Tibial artery (tissue), 4 donors: Measurements from ENCODE around the gene VEGFA.

Experiments
- DNase-seq, 2 donors: peaks; one replicate each; pipeline ENCODE4 v3.0.0-alpha.2; 2019
- H3K27ac ChIP-seq, 2 donors: fragments of 200-600 bp; sonication (generic) in 1 of 2; 1 replicate in 1 of 2; 2 replicates in 1 of 2; pipeline ENCODE4 v1.5.1; 2018 to 2019; ENCODE audit warnings: mild to moderate bottlenecking in 1 of 2
- H3K27me3 ChIP-seq, 2 donors: fragments of 200-600 bp; sonication (generic) in 1 of 2; one replicate each; pipeline versions ENCODE4 v1.5.1 to v1.6.0; 2016 to 2019
- H3K36me3 ChIP-seq, 3 donors: fragments of 200-600 bp; sonication (generic) in 2 of 3; one replicate each; pipeline ENCODE4 v1.5.1; 2016 to 2019; ENCODE audit warnings: mild to moderate bottlenecking in 2 of 3
- H3K4me1 ChIP-seq, 4 donors: fragments of 200-600 bp; sonication (generic) in 2 of 4; 1 replicate in 3 of 4; 2 replicates in 1 of 4; pipeline ENCODE4 v1.5.1; 2016 to 2019
- H3K4me3 ChIP-seq, 2 donors: fragments of 200-600 bp; sonication (generic) in 1 of 2; 1 replicate in 1 of 2; 2 replicates in 1 of 2; pipeline ENCODE4 v1.5.1; 2018 to 2019; ENCODE audit warnings: mild to moderate bottlenecking in 2 of 2
- H3K9me3 ChIP-seq, 3 donors: fragments of 200-600 bp; sonication (generic) in 1 of 3; one replicate each; pipeline ENCODE4 v1.5.1; 2016 to 2019
- CTCF ChIP-seq, 2 experiments: fragments of 200-600 bp in 1 of 2; fragments of 450-650 bp in 1 of 2; IDR thresholded peaks; one replicate each; pipeline ENCODE4 v1.5.1; 2017 to 2019; ENCODE audit warnings: antibody characterized with exemption in 2 of 2, mild to moderate bottlenecking in 1 of 2, moderate library complexity in 1 of 2
- intact Hi-C: fragments of 100-400 bp; cut with DNase I; formaldehyde crosslinking; loops from one replicate; pipeline ENCODE4 v1.15.0; 2023; ENCODE audit warnings: low total_unique reads

VEGFA gene

GRCh38 chr6:43784049-43784855, 14.2 kb downstream of the VEGFA start:
- Histone ChIP-seq H3K27me3 (no peaks in the 10 kb centered on the region), H3K4me3 (no peak overlapping the region), H3K36me3 (peaks cover 16 to 66% (median 55%) of the 10 kb centered on the region in 3 donors), H3K27ac (no peak overlapping the region), H3K4me1 (peaks cover 0 to 14% (median 0%) of the 10 kb centered on the region in 4 donors), H3K9me3 (no peaks in the 10 kb centered on the region)
- TF ChIP-seq CTCF (IDR thresholded peaks at IDR 0.05): no peak
- intact Hi-C loops: no loop called here
- DNase-seq: no peak

GRCh38 chr6:43785220-43785752, 15.3 kb downstream of the VEGFA start:
- intact Hi-C loops: no loop called here
- no peaks in the 10 kb centered on the region for H3K9me3 ChIP-seq
- peaks cover 14 to 56% (median 51%) of the 10 kb centered on the region in 3 donors for H3K36me3 ChIP-seq
- no peaks in the 10 kb centered on the region for H3K27me3 ChIP-seq
- H3K4me3 ChIP-seq: no peak overlapping the region
- H3K27ac ChIP-seq: no peak overlapping the region
- peaks cover 0 to 4% (median 0%) of the 10 kb centered on the region in 4 donors for H3K4me1 ChIP-seq
- no peak for DNase-seq
- no peak for TF ChIP-seq CTCF (IDR thresholded peaks at IDR 0.05)

DNA sequence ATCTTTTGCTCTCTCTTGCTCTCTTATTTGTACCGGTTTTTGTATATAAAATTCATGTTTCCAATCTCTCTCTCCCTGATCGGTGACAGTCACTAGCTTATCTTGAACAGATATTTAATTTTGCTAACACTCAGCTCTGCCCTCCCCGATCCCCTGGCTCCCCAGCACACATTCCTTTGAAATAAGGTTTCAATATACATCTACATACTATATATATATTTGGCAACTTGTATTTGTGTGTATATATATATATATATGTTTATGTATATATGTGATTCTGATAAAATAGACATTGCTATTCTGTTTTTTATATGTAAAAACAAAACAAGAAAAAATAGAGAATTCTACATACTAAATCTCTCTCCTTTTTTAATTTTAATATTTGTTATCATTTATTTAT, 15.9 kb downstream of the VEGFA start:
- DNase-seq: no peak
- intact Hi-C loops: no loop called here
- Histone ChIP-seq H3K4me3 (no peak overlapping the region), H3K9me3 (no peaks in the 10 kb centered on the region), H3K27ac (no peak overlapping the region), H3K27me3 (no peaks in the 10 kb centered on the region), H3K4me1 (no peaks in the 10 kb centered on the region), H3K36me3 (peaks cover 14 to 50% (median 45%) of the 10 kb centered on the region in 3 donors)
- TF ChIP-seq CTCF (IDR thresholded peaks at IDR 0.05): no peak

- Histone ChIP-seq H3K27ac (no peak overlapping the region), H3K4me3 (no peak overlapping the region), H3K4me1 (no peaks in the 10 kb centered on the region), H3K36me3 (peaks cover 14 to 41% (median 36%) of the 10 kb centered on the region in 3 donors), H3K9me3 (no peaks in the 10 kb centered on the region), H3K27me3 (no peaks in the 10 kb centered on the region)
- no peak for TF ChIP-seq CTCF (IDR thresholded peaks at IDR 0.05)
- intact Hi-C loops: no loop called here
- no peak for DNase-seq
Measured at GRCh38 chr6:43786664-43787329, 16.8 kb downstream of the VEGFA start.

DNA sequence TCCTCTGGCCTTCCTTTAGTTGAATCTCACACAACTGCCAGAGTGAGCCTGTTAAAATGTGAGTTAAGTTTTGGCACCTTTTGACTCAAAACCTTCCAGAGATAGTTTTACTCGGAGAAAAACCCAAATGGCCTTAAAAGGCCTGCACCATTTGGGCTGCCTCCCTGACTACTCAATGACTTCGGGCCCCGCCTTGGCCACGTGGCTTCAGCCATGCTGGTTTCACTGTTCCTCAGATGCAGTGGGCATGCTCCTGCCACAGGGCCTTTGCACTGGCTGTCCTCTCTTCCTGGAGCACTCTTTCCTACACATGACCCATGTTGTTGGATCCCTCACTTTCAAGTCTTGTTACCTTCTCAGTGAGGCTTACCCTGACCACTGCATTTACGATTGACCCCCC, 18.3 kb downstream of the VEGFA start:
- H3K9me3 ChIP-seq: no peaks in the 10 kb centered on the region
- no peak overlapping the region for H3K4me3 ChIP-seq
- H3K36me3 ChIP-seq: peaks cover 14 to 26% (median 22%) of the 10 kb centered on the region in 3 donors
- DNase-seq: no peak
- intact Hi-C loops: no loop called here
- H3K4me1 ChIP-seq: no peaks in the 10 kb centered on the region
- no peaks in the 10 kb centered on the region for H3K27me3 ChIP-seq
- no peak overlapping the region for H3K27ac ChIP-seq
- TF ChIP-seq CTCF (IDR thresholded peaks at IDR 0.05): no peak
